Tibial artery (tissue), 4 donors: ENCODE data around the gene OBI1.
A peak's percentile ranks its signal among the peaks of the same experiment; 100 is the strongest.

ENCODE experiments used
- DNase-seq, 2 donors: peaks; one replicate each; pipeline ENCODE4 v3.0.0-alpha.2; 2019
- H3K27ac ChIP-seq, 2 donors: fragments of 200-600 bp; sonication (generic) in 1 of 2; 1 replicate in 1 of 2; 2 replicates in 1 of 2; pipeline ENCODE4 v1.5.1; 2018 to 2019; ENCODE audit warnings: mild to moderate bottlenecking in 1 of 2
- H3K27me3 ChIP-seq, 2 donors: fragments of 200-600 bp; sonication (generic) in 1 of 2; one replicate each; pipeline versions ENCODE4 v1.5.1 to v1.6.0; 2016 to 2019
- H3K36me3 ChIP-seq, 3 donors: fragments of 200-600 bp; sonication (generic) in 2 of 3; one replicate each; pipeline ENCODE4 v1.5.1; 2016 to 2019; ENCODE audit warnings: mild to moderate bottlenecking in 2 of 3
- H3K4me1 ChIP-seq, 4 donors: fragments of 200-600 bp; sonication (generic) in 2 of 4; 1 replicate in 3 of 4; 2 replicates in 1 of 4; pipeline ENCODE4 v1.5.1; 2016 to 2019
- H3K4me3 ChIP-seq, 2 donors: fragments of 200-600 bp; sonication (generic) in 1 of 2; 1 replicate in 1 of 2; 2 replicates in 1 of 2; pipeline ENCODE4 v1.5.1; 2018 to 2019; ENCODE audit warnings: mild to moderate bottlenecking in 2 of 2
- H3K9me3 ChIP-seq, 3 donors: fragments of 200-600 bp; sonication (generic) in 1 of 3; one replicate each; pipeline ENCODE4 v1.5.1; 2016 to 2019
- intact Hi-C: fragments of 100-400 bp; cut with DNase I; formaldehyde crosslinking; loops from one replicate; pipeline ENCODE4 v1.15.0; 2023; ENCODE audit warnings: low total_unique reads
- TF ChIP-seq, protein P1 (sequence below), 2 experiments: fragments of 200-600 bp in 1 of 2; fragments of 450-650 bp in 1 of 2; IDR thresholded peaks; one replicate each; pipeline ENCODE4 v1.5.1; 2017 to 2019; ENCODE audit warnings: antibody characterized with exemption in 2 of 2, mild to moderate bottlenecking in 1 of 2, moderate library complexity in 1 of 2

OBI1 gene

DNA sequence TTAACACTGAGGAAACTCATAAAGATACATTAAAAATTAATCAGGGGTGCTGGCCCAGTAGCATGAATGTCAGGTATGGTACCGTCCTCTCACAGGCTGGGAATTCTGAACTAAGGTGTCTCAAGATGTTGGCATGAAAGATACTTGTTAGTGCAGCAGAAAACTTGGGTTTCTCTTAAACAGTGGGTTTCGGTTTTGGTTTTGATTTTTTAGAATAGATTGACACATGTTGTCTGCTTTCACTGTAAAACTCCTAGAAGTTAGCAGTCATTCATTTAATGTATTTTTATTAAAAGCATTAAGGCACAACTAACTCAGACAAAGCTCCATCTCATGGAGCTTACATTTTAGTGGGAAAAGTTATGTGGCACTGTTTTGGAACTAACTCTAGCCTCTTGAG is 3.5 kb upstream of the OBI1 start:
- TF ChIP-seq, protein P1, sequence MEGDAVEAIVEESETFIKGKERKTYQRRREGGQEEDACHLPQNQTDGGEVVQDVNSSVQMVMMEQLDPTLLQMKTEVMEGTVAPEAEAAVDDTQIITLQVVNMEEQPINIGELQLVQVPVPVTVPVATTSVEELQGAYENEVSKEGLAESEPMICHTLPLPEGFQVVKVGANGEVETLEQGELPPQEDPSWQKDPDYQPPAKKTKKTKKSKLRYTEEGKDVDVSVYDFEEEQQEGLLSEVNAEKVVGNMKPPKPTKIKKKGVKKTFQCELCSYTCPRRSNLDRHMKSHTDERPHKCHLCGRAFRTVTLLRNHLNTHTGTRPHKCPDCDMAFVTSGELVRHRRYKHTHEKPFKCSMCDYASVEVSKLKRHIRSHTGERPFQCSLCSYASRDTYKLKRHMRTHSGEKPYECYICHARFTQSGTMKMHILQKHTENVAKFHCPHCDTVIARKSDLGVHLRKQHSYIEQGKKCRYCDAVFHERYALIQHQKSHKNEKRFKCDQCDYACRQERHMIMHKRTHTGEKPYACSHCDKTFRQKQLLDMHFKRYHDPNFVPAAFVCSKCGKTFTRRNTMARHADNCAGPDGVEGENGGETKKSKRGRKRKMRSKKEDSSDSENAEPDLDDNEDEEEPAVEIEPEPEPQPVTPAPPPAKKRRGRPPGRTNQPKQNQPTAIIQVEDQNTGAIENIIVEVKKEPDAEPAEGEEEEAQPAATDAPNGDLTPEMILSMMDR (IDR thresholded peaks at IDR 0.05): no peak
- H3K36me3 ChIP-seq: no peaks in the 10 kb centered on the region
- intact Hi-C loops: no loop called here
- no peak overlapping the region for H3K4me3 ChIP-seq
- H3K4me1 ChIP-seq: peaks cover 0 to 17% (median 8%) of the 10 kb centered on the region in 4 donors
- H3K27ac ChIP-seq: no peak overlapping the region
- H3K27me3 ChIP-seq: no peaks in the 10 kb centered on the region
- H3K9me3 ChIP-seq: no peaks in the 10 kb centered on the region
- no peak for DNase-seq

DNA sequence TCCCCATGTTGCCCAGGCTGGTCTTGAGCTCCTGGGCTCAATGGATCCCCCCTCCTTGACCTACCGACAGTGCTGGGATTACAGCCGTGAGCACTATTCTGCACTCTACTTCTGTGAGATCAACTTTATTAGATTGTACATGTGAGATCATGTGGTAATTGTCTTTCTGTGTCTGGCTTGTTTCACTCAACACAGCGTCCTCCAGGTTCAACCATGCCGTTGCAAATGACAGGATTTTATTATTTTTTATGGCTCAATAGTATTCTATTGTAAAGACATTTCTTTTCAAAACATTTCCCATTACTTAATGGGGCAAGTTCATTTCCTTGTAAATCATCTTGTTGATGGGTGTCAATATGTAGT is 1.5 kb upstream of the OBI1 start:
- Histone ChIP-seq H3K36me3 (no peaks in the 10 kb centered on the region), H3K4me3 (peak overlapping the region; percentile 86 to 99), H3K4me1 (peaks cover 0 to 23% (median 10%) of the 10 kb centered on the region in 4 donors), H3K27me3 (no peaks in the 10 kb centered on the region), H3K9me3 (no peaks in the 10 kb centered on the region), H3K27ac (peak overlapping the region; percentile 75 to 80)
- TF ChIP-seq, protein P1 (IDR thresholded peaks at IDR 0.05): no peak
- intact Hi-C loops: no loop called here
- DNase-seq: no peak

DNA sequence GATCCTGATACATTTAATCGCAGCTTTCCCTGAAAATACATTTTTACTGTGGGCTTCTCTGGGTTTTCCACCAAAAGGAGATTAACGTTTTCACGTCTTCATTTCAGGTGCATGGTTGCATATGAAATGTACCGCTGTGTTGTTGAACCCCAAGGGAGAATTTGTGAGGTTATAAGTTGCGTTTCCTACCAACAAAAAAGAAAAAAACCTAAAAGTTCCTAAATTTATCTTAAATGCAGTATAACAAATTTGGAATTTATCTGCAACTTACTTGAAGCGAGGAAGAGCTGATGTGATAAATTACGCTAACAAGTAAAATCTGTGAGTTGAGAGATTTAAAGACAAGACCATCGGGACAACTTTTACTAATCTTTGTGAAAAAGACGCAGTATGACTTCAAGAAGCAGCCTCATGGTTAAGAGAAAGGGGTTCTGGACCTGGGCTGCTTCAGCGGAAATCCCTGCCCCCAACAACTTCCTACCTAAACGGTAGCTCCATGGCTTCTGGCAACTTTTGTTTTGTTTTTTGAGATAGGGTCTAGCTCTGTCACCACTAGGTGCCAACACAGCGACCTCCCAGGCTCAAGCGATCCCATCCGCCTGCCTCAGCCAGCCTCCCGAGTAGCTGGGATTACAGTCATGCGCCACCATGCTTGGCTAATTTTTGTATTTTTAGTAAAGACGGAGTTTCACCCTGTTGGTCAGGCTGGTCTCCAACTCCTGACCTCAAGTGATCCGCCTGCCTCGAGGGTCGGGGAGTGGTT is 958 bp upstream of the OBI1 start:
- intact Hi-C loops: loop anchor here (5.0 kb wide), 1 partner anchor 717 kb away; no protein-coding TSS in a partner anchor
- TF ChIP-seq, protein P1 (IDR thresholded peaks at IDR 0.05): no peak
- H3K4me1 ChIP-seq: peaks cover 0 to 23% (median 10%) of the 10 kb centered on the region in 4 donors
- H3K27me3 ChIP-seq: no peaks in the 10 kb centered on the region
- H3K9me3 ChIP-seq: no peaks in the 10 kb centered on the region
- no peaks in the 10 kb centered on the region for H3K36me3 ChIP-seq
- peak overlapping the region; percentile 86 to 99 for H3K4me3 ChIP-seq
- peak in 1 of 2 donors; percentile 20 for DNase-seq
- H3K27ac ChIP-seq: peak overlapping the region; percentile 75 to 80

DNA sequence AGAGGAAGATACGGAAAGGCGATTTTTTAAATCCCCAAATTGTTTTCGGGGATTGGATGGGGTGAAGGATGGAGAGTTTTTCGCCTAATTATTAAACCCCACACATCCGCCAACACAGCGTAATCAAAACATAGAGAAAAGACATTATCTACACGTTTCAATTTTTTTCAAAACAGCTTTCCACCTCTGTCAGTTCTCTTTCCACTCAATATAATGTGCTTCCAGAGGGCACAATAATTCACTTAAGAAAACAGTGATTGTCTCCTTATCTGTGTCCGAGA is 435 bp upstream of the OBI1 start:
- Histone ChIP-seq H3K27me3 (no peaks in the 10 kb centered on the region), H3K36me3 (no peaks in the 10 kb centered on the region), H3K9me3 (no peaks in the 10 kb centered on the region), H3K4me3 (peak overlapping the region; percentile 86 to 99), H3K4me1 (peaks cover 0 to 23% (median 10%) of the 10 kb centered on the region in 4 donors), H3K27ac (peak overlapping the region; percentile 75 to 80)
- intact Hi-C loops: loop anchor here (5.0 kb wide), 1 partner anchor 718 kb away; no protein-coding TSS in a partner anchor
- no peak for DNase-seq
- TF ChIP-seq, protein P1 (IDR thresholded peaks at IDR 0.05): no peak

DNA sequence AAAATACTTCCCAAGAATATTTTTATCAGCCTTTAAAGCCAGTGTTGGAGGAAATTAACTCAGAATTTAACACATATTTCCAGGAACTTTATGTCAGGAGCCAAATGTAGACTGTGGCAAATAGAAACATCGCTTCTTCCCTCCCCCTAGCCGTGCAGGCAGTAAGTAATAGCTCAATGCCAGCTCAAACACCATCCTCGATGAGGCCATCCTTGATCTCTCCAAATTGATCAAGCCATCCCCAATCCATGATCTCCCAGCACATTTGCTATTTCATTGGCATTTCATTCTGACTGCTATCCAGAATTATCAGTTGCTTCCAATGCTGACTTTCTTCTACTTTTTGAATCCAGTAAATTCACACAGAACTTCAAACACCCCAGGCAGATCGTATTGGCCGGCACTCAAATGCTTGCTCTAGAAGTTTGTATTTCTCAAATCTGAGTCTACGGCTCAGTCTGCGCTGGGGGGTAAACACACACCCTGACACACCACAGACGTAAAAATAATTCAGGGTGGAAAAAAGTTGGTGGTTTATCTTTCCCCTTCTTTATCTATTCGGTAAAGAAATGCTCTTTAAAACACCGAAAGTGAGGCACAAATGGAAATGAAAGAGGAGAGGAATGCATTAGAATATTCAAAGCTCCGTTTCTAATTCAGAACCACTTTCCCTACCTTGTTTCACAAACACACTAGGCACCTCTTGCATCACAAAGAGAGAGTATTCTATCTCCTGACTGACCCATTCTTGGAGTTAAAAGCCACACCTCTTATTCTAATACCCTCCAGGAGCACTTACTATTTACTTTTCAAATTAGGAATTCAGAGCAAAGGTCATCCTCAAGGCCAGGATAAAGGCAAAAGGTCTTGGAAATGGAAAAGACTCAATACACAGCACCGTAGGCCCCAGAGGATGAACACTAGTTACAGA is 991 bp downstream of the OBI1 start:
- Histone ChIP-seq H3K27ac (peak overlapping the region; percentile 75 to 80), H3K4me1 (peaks cover 0 to 23% (median 10%) of the 10 kb centered on the region in 4 donors), H3K27me3 (no peaks in the 10 kb centered on the region), H3K9me3 (no peaks in the 10 kb centered on the region), H3K36me3 (no peaks in the 10 kb centered on the region), H3K4me3 (peak overlapping the region; percentile 86 to 99)
- no peak for DNase-seq
- intact Hi-C loops: loop anchor here (5.0 kb wide), 1 partner anchor 719 kb away; no protein-coding TSS in a partner anchor
- TF ChIP-seq, protein P1 (IDR thresholded peaks at IDR 0.05): no peak
